ENCODE measurements around the gene TMEM176B.

The TMEM176B gene

GRCh38 chr7:150799741-150800580 lies at the start of gene TMEM176B:
TMEM176B (minus strand) TSS chr7:150800364; CDS start chr7:150796569, 3,795 bp downstream.
- DNase-seq: no peak

- DNase-seq: no peak
Observed at GRCh38 chr7:150849204-150849775, 49.1 kb upstream of the TMEM176B start.

- DNase-seq: no peak
Observed at GRCh38 chr7:150848561-150849115, 48.5 kb upstream of the TMEM176B start.

DNA sequence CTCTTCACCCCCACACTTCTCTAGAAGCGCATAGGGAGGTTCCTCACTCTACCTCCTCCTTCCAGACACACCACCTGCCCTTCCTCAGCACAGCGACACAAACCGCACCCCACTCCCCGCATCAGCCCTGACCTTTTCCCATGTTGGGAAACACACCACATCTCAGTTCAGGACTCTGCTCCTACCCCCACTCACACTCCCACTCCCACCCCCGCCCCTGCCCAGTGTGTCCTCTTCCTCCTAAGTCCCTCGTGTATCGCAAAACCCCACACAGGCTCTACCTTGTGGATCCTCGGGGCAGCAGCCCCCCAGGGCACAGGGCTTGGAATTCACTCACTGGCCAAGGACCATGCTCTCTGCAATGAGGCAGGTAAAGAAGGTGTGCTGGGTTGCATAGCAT lies 47.9 kb upstream of the TMEM176B start:
- DNase-seq: no peak

DNA sequence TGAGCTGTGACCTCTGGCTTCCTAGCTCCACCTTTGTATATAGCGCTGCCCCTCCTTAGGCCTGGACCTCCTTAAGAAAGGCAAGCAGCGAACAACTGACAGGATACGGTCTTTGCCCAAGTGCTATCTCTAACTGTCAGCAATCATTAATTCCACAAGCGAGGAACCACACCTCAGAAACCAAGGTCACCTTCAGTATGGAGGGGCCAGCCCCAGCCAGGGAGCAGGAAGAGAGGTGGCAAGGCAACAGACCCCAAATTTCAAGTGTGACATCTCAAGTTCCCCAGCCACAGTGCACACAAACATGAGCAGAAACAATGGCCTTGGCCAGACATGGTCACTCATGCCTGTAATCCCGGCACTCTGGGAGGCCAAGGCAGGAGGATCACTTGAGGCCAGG lies 47.4 kb upstream of the TMEM176B start:
- DNase-seq: no peak

- no peak for DNase-seq
Observed at GRCh38 chr7:150846291-150847115, 46.3 kb upstream of the TMEM176B start.

GRCh38 chr7:150845421-150845861 lies 45.3 kb upstream of the TMEM176B start:
- DNase-seq: no peak

DNA sequence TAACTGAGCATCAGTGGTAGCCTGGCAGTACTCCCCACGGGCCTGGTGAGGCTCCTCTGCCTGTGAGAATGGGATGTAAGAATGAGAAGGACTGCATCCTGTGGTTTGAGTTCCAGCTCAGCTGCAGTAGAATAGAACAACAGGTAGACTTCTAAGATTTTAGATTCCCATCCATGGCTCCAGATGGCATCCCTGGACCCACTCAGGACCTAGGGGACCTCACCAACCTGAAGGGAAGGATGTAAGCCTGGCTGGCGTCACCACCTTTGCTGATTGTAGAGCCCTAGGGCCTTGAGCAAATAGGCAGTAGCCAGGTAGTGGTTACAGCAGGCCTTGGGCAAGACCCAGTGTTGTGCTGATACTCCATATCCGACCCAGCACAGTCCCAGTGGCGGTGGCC lies 42.6 kb upstream of the TMEM176B start:
- no peak for DNase-seq

DNA sequence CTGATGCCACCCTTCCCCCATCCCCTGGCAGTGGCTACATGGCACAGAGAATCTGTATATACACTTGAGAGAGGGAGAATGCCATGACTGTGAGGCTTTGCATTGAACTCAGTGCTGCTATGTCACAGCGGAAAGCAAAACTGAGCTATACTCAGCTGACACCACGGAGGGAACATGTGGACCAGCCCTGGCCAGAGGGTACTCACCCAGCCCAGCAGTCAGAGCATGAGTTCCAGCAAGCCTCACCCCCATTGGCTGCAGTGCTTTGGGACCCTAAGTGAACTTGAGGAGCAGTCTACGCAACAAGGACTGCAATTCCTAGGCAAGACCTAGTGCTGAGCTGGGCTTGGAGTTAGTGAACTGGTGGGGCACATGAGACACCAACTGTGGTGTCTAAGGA lies 41.9 kb upstream of the TMEM176B start:
- DNase-seq: no peak

GRCh38 chr7:150838965-150839650 lies 38.9 kb upstream of the TMEM176B start:
- no peak for DNase-seq

DNA sequence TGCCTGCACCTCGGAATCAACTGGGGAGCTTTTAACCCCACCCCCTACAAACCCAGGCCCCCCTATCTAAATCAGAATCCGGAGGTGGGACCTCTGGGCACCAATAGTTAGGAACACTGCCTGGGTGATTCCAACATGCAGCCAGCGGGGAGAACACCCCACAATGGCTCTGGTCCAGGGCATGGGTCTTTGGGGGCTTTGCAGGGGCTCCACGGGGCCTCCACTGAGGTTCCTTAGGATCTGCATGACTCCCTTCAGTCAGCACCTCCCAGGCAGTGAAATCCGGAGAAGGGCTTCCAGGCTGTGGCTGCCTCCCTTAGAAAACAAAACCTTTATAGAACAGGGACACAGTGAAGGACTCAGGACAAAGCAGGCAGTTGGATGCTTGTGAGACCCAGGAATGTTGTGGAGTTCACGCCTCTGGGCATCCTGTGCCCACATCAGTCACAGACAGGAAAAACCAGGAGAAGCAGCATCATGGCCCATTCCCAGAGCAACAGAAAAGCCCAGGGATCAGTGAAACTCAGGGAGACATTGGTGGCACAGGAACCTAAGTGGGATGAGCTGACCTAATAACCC lies 35.6 kb upstream of the TMEM176B start:
- no peak for DNase-seq

- no peak for DNase-seq
Observed at GRCh38 chr7:150835019-150835418, 34.9 kb upstream of the TMEM176B start.

GRCh38 chr7:150831851-150832250 lies 31.7 kb upstream of the TMEM176B start:
- no peak for DNase-seq

GRCh38 chr7:150830937-150831336 lies 30.8 kb upstream of the TMEM176B start:
- no peak for DNase-seq

DNA sequence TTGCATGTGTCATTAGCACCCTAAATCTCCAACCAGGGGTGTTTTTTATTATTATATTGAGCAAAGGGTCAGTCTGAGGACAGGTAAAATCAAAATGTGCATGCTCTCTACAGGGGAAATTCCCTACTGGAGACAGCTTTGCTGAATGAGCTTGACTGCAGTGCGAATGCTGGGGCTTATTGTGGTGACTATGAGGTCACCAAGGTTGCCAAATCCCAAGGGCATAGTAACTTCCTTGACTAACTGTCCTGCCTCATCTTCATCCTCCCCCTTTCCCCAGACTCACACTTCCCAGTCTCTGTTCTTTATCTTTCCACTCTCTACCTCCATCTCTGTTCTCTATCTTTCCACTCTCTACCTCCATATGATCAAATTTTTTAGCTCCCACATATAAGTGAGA lies 29.3 kb upstream of the TMEM176B start:
- no peak for DNase-seq

DNA sequence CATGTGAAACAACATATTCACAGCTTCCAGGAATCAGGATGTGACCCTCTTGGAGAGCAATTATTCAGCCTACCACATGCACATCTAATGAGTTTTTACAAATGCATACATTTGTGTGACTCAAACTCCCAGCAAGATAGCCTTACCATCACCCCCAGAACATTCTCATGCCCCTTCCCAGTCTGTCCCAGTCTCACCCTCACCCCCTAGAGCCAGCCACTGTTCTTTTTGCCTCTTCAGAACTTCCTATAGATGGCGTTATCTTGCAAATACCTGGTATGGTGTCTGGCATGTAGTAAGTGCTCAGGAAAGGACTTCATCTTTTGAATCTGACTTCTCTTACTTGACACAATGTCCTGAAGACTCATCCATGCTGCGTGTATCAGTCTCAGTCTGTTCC lies 28.2 kb upstream of the TMEM176B start:
- no peak for DNase-seq

DNA sequence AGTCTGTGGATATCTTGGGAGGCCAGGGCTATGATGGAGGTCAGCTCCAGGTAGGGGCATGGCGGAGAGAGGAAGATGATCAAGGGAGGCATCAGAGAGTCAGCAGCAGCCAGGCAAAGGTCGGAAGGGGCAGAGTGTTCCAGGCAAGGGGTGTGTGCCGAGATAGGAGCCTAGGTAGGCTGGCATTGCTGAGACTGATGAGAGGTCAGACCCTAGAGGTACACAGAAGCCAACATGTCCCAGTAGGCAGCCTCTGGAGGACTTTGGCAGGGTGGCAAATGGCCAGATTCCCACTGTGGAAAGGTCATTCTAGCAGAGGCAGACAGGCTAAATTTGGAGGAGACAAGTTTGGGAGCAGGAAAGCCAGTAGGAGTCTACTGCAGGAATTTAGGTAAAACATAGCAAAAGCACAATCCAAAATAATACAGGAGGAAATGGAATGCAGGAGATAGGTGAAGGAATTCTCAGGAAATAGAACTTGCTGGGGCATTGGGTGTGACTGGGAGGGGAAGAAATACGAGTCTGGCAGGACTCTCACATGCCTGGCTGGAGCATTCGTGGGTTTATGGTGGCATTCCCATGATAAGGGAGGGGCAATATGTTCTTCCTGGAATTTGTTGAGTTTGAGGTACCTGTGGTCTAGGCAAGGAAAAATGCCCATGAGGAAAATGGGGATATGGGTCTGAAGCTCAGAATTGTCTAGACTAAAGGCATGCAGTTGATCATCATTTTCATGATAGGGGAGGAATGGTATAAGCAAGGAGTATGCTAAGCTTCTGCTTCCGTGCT lies 26.1 kb upstream of the TMEM176B start:
- no peak for DNase-seq

GRCh38 chr7:150824379-150825177 lies 24.4 kb upstream of the TMEM176B start:
- DNase-seq: no peak

DNA sequence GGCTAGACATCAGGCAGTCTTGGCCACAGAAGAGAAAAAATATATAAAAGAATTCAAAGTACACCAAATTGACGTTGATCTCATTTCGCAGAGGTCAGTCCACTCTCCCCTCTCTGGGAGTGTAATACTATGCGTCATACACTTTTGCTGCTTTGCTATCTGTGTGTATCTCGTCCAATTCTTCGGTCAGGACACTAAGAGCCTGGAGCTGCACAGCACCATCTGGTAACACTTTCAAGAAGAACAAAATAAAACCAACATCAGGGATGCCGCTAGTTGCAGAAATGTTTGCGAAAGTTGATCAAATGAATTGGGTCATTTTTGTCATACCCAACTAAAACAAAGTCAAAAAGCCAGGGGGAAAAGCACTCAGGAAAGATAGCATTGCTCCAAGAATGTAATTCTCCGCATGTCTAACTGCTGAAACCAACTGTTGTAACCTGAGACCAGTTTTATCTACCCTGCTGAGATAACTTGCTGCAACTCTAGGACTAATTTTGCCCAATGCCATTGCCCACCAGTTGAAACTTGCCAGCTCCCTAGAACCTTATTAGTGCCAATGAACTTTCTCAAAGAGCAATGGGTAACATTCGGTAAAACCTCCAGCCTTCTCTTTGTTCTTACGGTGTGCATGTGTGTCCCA lies 23.4 kb upstream of the TMEM176B start:
- no peak for DNase-seq

GRCh38 chr7:150823043-150823442 lies 22.9 kb upstream of the TMEM176B start:
- DNase-seq: no peak

Measured in activated naive CD4-positive, alpha-beta T cell (primary cell).